B cell (primary cell): ENCODE data around the gene NUP210L. TPM values are rescaled to one million over a fixed set of nuclear protein-coding genes. Genes with fewer than 3 reads are reported as not detected.
A peak's percentile ranks its signal among the peaks of the same experiment; 100 is the strongest.

ENCODE experiments used
- ATAC-seq: fragments of 200-7000 bp; cut with Tn5 transposase; one replicate; pipeline ENCODE4 v1.10.0; 2021; ENCODE audit warnings: low read depth, mild to moderate bottlenecking, moderate number of reproducible peaks, moderate library complexity
- CTCF ChIA-PET: fragments of 350-600 bp; sonication (Branson Sonifier 250); formaldehyde crosslinking; loops from one replicate; lab custom pipeline; 2021; ENCODE audit warnings: antibody characterized with exemption, inconsistent platforms; lab: Charles Lee
- POLR2A ChIA-PET: fragments of 350-600 bp; sonication (Branson Sonifier 250); formaldehyde crosslinking; loops from one replicate; lab custom pipeline; 2021; ENCODE audit warnings: antibody characterized with exemption; lab: Charles Lee
- DNase-seq: peaks from one replicate; pipeline ENCODE4 v3.0.0; 2013
- H2AFZ ChIP-seq: 2 replicates; pipeline ENCODE4 v1.6.1; 2012; ENCODE audit warnings: mild to moderate bottlenecking, low read depth, low read length; ENCODE audit not compliant: insufficient read depth, poor library complexity, severe bottlenecking
- H3K27ac ChIP-seq, 2 donors: 1 replicate in 1 of 2; 2 replicates in 1 of 2; pipeline ENCODE4 v1.5.1; 2012 to 2013; ENCODE audit warnings: low read length in 2 of 2, mild to moderate bottlenecking in 2 of 2, moderate library complexity in 1 of 2
- H3K27me3 ChIP-seq, 4 experiments: fragments of 200-600 bp in 1 of 4; sonication (generic) in 1 of 4; replicated peaks in 1 of 4; 1 replicate in 2 of 4; 2 replicates in 2 of 4; pipeline versions ENCODE4 v1.6.1 to v1.7.0; 2013 to 2016; ENCODE audit warnings: low read length in 3 of 4, mild to moderate bottlenecking in 2 of 4, mixed read lengths in 1 of 4, moderate library complexity in 1 of 4; ENCODE audit not compliant: insufficient read depth in 4 of 4, control insufficient read depth in 3 of 4; ENCODE audit errors: control extremely low read depth in 1 of 4
- H3K36me3 ChIP-seq, 2 experiments: replicated peaks in 1 of 2; 1 replicate in 1 of 2; 2 replicates in 1 of 2; pipeline versions ENCODE4 v1.6.1 to v1.7.1; 2013; ENCODE audit warnings: low read length in 1 of 2; ENCODE audit not compliant: insufficient read depth in 2 of 2, control insufficient read depth in 1 of 2; ENCODE audit errors: control extremely low read depth in 1 of 2, extremely low read depth in 1 of 2
- H3K4me1 ChIP-seq, 2 donors: fragments of 200-600 bp in 1 of 2; sonication (generic) in 1 of 2; 1 replicate in 1 of 2; 2 replicates in 1 of 2; pipeline versions ENCODE4 v1.5.1 to v1.6.1; 2013 to 2017; ENCODE audit warnings: low read length in 2 of 2; ENCODE audit not compliant: control insufficient read depth in 2 of 2, insufficient read depth in 2 of 2
- H3K4me2 ChIP-seq: replicated peaks from 2 replicates; pipeline ENCODE3; 2012; ENCODE audit warnings: mild to moderate bottlenecking, low read depth, low read length; ENCODE audit not compliant: poor library complexity, severe bottlenecking
- H3K4me3 ChIP-seq, 5 experiments: fragments of 200-600 bp in 1 of 5; sonication (generic) in 1 of 5; 1 replicate in 3 of 5; 2 replicates in 2 of 5; pipeline versions ENCODE4 v1.5.1 to v1.7.0; 2011 to 2016; ENCODE audit warnings: low read length in 4 of 5, mild to moderate bottlenecking in 4 of 5, low read depth in 2 of 5, control low read depth in 1 of 5, moderate library complexity in 1 of 5; ENCODE audit not compliant: insufficient read depth in 1 of 5; ENCODE audit errors: control extremely low read depth in 1 of 5, extremely low read depth in 1 of 5
- H3K79me2 ChIP-seq: fragments of 200-600 bp; sonication (generic); one replicate; pipeline ENCODE4 v1.6.0; 2016; ENCODE audit warnings: low read length; ENCODE audit not compliant: control insufficient read depth, insufficient read depth
- H3K9ac ChIP-seq: fragments of 200-600 bp; sonication (generic); 2 replicates; pipeline ENCODE4 v1.6.1; 2017; ENCODE audit warnings: mild to moderate bottlenecking, low read length, moderate library complexity
- H3K9me3 ChIP-seq, 3 donors: one replicate each; pipeline versions ENCODE4 v1.6.1 to v1.7.1; 2013; ENCODE audit warnings: low read length in 2 of 3; ENCODE audit not compliant: control insufficient read depth in 2 of 3, insufficient read depth in 1 of 3; ENCODE audit errors: control extremely low read depth in 1 of 3
- H4K20me1 ChIP-seq: 2 replicates; pipeline ENCODE4 v1.6.0; 2012; ENCODE audit warnings: mild to moderate bottlenecking, low read length; ENCODE audit not compliant: insufficient read depth, control insufficient read depth, poor library complexity, severe bottlenecking
- H3K27ac Mint-ChIP-seq: one replicate; pipeline ENCODE4 v1.8.0; 2021; ENCODE audit warnings: mixed read lengths
- H3K27me3 Mint-ChIP-seq: one replicate; pipeline ENCODE4 v1.8.0; 2021; ENCODE audit warnings: mixed read lengths
- H3K4me1 Mint-ChIP-seq: one replicate; pipeline ENCODE4 v1.8.0; 2021; ENCODE audit warnings: mixed read lengths
- H3K4me3 Mint-ChIP-seq: one replicate; pipeline ENCODE4 v1.8.0; 2021; ENCODE audit warnings: mixed read lengths
- H3K9me3 Mint-ChIP-seq: one replicate; pipeline ENCODE4 v1.8.0; 2022; ENCODE audit warnings: mixed read lengths; ENCODE audit not compliant: insufficient read depth
- EZH2 ChIP-seq: IDR thresholded peaks from 2 replicates; pipeline ENCODE4 v1.6.1; 2012; ENCODE audit warnings: borderline replicate concordance, low read depth, mild to moderate bottlenecking, moderate library complexity, low read length; ENCODE audit not compliant: insufficient read depth, poor library complexity, severe bottlenecking
- WGBS: methylation state at CpG from one replicate; pipeline ENCODE4 v1.1.5; 2013; ENCODE audit warnings: missing lambda C conversion rate; ENCODE audit not compliant: insufficient coverage; 5-methylcytosine and 5-hydroxymethylcytosine counted together
- intact Hi-C: fragments of 100-400 bp; cut with micrococcal nuclease; formaldehyde crosslinking; loops from one replicate; pipeline ENCODE4 v1.10.0; 2022
- polyA plus RNA-seq: library from polyadenylated mRNA; depleted of rRNA; stranded (reverse); fragments of >200 nt; gene quantifications from 2 replicates; pipeline ENCODE4 v1.2.3, GENCODE V29; 2012
- total RNA-seq, 2 donors: library from RNA; stranded (reverse); fragments of 120-200 nt in 1 of 2; gene quantifications; 1 replicate in 1 of 2; 2 replicates in 1 of 2; pipeline versions ENCODE4 v1.2.3 to v1.2.4, GENCODE V29; 2013 to 2022
- TF ChIP-seq, protein P1 (sequence below): fragments of 200-600 bp; IDR thresholded peaks from one replicate; pipeline ENCODE4 v1.8.0; 2022; ENCODE audit warnings: antibody characterized with exemption, mild to moderate bottlenecking

Gene NUP210L
- total and polyA plus RNA-seq, 2 donors (not counting 1 experiment from before 2014, with no cell fraction given), result 0.04 to 0.20 TPM

DNA sequence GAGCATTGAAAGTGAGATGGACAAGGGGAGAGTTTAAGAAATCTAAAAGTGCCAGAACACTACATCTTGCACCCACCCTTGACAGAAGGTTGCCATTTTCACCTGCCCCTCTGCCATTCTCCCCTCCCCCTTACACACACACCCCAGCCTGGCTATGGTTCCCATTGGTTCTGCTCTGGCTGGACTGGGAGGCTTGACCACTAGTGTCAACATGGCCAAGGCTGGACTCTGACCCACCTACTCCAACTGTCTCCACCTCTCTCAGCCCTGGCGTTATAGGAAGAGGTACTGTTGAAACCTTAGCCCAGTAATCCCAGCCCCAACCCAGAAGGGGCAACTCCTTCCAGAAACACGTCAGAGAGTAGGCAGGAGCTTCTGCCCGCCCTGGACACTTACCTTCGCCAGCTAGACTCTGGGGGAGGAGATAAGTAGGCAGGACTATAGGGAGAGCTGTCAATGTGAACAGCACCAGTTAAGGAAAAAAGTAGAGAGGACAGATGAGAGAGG, 201.0 kb downstream of the NUP210L start:
- peaks cover 84% of the 10 kb centered on the region for H3K79me2 ChIP-seq
- ChIA-PET CTCF (interaction anchor here (0.8 to 1.6 kb wide), 3 partner anchors 9 to 32 kb away, joined by 3 to 5 read pairs (median 4); partner anchors contain the start of genes RAB13 and SLC39A1), POLR2A (interaction anchor here (1.0 to 1.5 kb wide), 2 partner anchors 9 to 24 kb away, joined by 3 to 5 read pairs; partner anchors contain the start of gene JTB)
- peaks cover 90% of the 10 kb centered on the region for H4K20me1 ChIP-seq
- H3K36me3 ChIP-seq, result peaks cover 2 to 54% of the 10 kb centered on the region in 2 experiments
- no peak overlapping the region for H3K9ac ChIP-seq
- ATAC-seq (no peak), DNase-seq (no peak)
- intact Hi-C loops, result no loop called here
- peak overlapping the region in 1 of 2 donors; percentile 26 for H3K27ac ChIP-seq
- H3K9me3 Mint-ChIP-seq, result no peaks in the 10 kb centered on the region
- no peak overlapping the region for H3K4me3 Mint-ChIP-seq
- 100% methylated on average over 1 of the region's 4 CpGs for WGBS
- H3K4me1 Mint-ChIP-seq, result peaks cover 60% of the 10 kb centered on the region
- no peak for TF ChIP-seq EZH2
- TF ChIP-seq, protein P1, sequence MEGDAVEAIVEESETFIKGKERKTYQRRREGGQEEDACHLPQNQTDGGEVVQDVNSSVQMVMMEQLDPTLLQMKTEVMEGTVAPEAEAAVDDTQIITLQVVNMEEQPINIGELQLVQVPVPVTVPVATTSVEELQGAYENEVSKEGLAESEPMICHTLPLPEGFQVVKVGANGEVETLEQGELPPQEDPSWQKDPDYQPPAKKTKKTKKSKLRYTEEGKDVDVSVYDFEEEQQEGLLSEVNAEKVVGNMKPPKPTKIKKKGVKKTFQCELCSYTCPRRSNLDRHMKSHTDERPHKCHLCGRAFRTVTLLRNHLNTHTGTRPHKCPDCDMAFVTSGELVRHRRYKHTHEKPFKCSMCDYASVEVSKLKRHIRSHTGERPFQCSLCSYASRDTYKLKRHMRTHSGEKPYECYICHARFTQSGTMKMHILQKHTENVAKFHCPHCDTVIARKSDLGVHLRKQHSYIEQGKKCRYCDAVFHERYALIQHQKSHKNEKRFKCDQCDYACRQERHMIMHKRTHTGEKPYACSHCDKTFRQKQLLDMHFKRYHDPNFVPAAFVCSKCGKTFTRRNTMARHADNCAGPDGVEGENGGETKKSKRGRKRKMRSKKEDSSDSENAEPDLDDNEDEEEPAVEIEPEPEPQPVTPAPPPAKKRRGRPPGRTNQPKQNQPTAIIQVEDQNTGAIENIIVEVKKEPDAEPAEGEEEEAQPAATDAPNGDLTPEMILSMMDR, result no peak
- no peaks in the 10 kb centered on the region for H3K27me3 ChIP-seq
- H2AFZ ChIP-seq, result no peak overlapping the region
- H3K4me3 ChIP-seq, result no peak overlapping the region
- H3K9me3 ChIP-seq, result no peaks in the 10 kb centered on the region
- H3K4me2 ChIP-seq, result no peak overlapping the region
- H3K27ac Mint-ChIP-seq, result peak overlapping the region; percentile 70
- H3K27me3 Mint-ChIP-seq, result no peaks in the 10 kb centered on the region
- H3K4me1 ChIP-seq, result peaks cover 38 to 47% of the 10 kb centered on the region in 2 donors

DNA sequence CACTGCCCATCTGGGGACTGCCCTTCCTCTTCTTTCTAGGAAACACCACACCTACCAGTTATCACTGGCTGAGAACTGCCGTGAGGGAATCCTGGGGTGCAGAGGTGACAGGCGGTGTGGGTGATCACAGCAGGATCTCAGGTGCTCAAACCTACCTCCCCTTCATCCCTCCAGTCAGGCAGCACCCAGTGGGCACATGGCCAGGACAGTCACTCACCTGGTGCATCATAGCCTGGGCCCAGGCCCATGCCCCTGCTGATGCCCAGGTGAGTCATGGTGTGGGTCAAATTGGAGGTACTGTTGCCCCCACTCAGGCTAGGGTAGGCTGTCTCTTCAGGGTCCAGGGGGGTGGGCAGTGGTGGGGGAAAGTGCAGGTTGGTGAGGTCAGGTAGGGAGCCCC, 203.1 kb downstream of the NUP210L start:
- Histone ChIP-seq H4K20me1 (peaks cover 80% of the 10 kb centered on the region), H3K4me2 (no peak overlapping the region), H3K4me3 (no peak overlapping the region), H3K36me3 (peaks cover 2 to 70% of the 10 kb centered on the region in 2 experiments), H3K9ac (no peak overlapping the region), H3K4me1 (peaks cover 32 to 42% of the 10 kb centered on the region in 2 donors), H3K27me3 (no peaks in the 10 kb centered on the region), H3K79me2 (peaks cover 69% of the 10 kb centered on the region), H2AFZ (no peak overlapping the region), H3K9me3 (no peaks in the 10 kb centered on the region), H3K27ac (no peak overlapping the region)
- no peaks in the 10 kb centered on the region for H3K9me3 Mint-ChIP-seq
- H3K27me3 Mint-ChIP-seq, result no peaks in the 10 kb centered on the region
- TF ChIP-seq EZH2, result no peak
- TF ChIP-seq, protein P1, result no peak
- ATAC-seq (no peak), DNase-seq (no peak)
- no CpG with 5 or more reads among the region's 2 CpGs for WGBS
- CTCF ChIA-PET, result no interaction called here
- POLR2A ChIA-PET, result no interaction called here
- no peak overlapping the region for H3K4me3 Mint-ChIP-seq
- H3K27ac Mint-ChIP-seq, result peak overlapping the region; percentile 71
- peaks cover 56% of the 10 kb centered on the region for H3K4me1 Mint-ChIP-seq
- intact Hi-C loops, result no loop called here
